HG02981 (cell line): ENCODE data around the gene SNX9.
A peak's percentile ranks its signal among the peaks of the same experiment; 100 is the strongest.

Experiments used
- ATAC-seq: cut with Tn5 transposase; IDR thresholded peaks from one replicate; pipeline ENCODE4 v1.9.1; 2021; ENCODE audit warnings: mild to moderate bottlenecking, moderate library complexity; ENCODE audit not compliant: unreplicated experiment

SNX9 gene

GRCh38 chr6:157974967-157975366, 151.9 kb downstream of the SNX9 start:
- no peak for ATAC-seq

- no peak for ATAC-seq
Measured at GRCh38 chr6:157975456-157975855, 152.4 kb downstream of the SNX9 start.

GRCh38 chr6:157976345-157977175, 153.5 kb downstream of the SNX9 start:
- no peak for ATAC-seq

DNA sequence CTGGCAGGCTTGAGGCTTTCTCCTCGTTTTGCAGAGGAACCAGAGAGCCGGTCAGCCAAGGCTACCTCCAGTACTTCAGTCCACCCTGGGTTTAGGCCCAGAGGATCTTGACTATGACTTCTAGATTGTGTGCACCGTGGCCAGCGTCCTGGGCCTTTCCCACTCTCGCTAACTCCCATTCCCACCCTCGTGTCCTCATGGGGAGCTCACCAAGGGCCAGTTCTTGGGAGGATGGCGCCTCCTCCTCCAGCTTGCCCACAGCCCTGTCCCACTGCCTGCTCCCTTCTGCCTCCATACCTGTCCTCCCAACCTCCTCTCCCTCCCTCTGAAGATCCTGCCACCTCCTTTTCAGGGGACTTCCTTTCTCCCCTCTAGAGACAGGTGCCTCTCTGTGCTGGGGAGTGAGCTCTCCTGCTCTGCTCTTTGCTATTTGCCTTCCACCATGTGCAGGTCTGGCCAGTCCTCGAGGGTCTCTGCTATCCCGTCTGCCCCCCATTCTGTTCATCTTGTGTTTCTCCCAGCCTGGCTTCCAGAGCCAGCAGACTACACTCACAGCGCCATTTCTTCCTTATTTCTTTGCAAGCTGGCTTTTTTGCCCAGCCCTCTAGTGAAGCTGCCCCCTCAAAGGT, 154.2 kb downstream of the SNX9 start:
- no peak for ATAC-seq

- ATAC-seq: no peak
Measured at GRCh38 chr6:157978021-157978783, 155.2 kb downstream of the SNX9 start.

DNA sequence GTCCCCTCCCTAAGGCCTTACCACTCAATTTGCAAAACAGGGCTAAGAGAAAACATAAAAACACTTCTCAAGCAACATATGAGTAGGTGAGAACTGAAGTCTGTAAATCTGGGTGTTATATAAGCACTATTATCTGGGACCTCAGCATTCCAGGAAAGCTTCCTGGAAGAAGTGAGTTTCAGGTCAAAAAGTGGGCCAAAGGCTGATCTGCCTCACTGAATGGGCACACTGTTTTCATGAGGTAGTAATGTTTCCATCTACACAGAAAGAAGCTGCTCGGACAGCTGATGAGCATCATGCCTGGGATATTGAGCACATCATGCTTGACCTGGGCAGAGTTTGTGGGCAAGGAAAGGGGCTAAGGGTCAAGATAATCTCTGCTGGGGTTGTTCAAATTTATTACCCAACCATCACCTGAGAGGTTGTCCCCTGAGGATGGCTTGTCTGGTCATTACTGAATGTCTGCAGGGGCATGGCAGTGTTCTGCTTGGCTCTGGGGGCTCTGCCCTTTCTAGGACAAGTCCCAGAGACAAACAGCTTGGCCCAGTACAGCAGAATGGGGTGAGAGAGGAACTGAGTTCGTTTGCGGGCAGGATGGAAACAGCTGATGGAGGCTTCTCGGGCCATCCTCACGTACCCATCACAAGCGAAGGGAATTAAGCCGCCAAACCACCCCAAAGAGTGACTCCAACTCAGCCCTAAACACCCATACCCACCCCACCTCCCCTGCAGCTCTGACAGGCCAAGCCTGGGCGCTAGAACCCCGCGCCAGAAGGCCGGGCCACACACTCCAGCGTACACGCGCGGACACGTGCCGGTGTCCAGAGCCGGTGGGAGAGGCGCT, 157.5 kb downstream of the SNX9 start:
- ATAC-seq: peak; percentile 4

- ATAC-seq: peak; percentile 14
Measured at GRCh38 chr6:157981132-157981394, 158.0 kb downstream of the SNX9 start.

- peak; percentile 76 for ATAC-seq
Measured at GRCh38 chr6:157981395-157982101, 158.5 kb downstream of the SNX9 start, which contains the start of gene SYNJ2. Gene SYNJ2 (plus strand): TSS chr6:157981863. CDS start chr6:157981962, 99 bp downstream.

- ATAC-seq: peak; percentile 28
Measured at GRCh38 chr6:157982102-157982562, 159.1 kb downstream of the SNX9 start.

GRCh38 chr6:157982563-157983405, 159.7 kb downstream of the SNX9 start:
- no peak for ATAC-seq

- ATAC-seq: no peak
Measured at GRCh38 chr6:157983406-157984119, 160.5 kb downstream of the SNX9 start.

GRCh38 chr6:157984128-157984527, 161.1 kb downstream of the SNX9 start:
- ATAC-seq: no peak

DNA sequence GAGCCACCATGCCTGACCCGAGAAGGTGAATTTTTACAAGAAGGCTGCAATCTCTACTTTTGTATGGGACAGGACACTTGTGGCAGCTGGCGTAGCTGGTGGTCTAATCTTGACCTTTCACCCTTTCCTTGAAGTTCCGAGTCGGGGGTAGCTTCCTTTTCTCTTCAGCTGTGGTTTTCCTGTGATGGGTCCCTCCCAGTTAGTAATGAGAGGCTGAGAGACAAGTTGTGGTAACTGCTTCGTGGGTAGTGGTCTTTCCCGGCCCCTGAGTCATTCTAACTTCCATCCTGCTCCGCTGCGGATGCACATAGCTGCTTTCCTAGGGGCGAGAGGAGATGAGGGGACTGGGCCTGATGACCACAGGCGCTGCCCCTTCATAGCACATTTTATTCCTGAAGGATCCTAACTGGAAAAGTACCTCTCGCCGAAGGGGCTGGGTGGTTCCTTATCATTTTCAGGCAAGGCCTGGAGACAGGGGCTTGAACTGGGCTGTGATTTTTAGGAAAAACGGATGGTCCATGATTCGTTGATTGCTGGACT, 161.7 kb downstream of the SNX9 start:
- ATAC-seq: no peak

GRCh38 chr6:157985378-157986155, 162.5 kb downstream of the SNX9 start:
- ATAC-seq: no peak

- no peak for ATAC-seq
Measured at GRCh38 chr6:157987788-157988699, 165.0 kb downstream of the SNX9 start.

DNA sequence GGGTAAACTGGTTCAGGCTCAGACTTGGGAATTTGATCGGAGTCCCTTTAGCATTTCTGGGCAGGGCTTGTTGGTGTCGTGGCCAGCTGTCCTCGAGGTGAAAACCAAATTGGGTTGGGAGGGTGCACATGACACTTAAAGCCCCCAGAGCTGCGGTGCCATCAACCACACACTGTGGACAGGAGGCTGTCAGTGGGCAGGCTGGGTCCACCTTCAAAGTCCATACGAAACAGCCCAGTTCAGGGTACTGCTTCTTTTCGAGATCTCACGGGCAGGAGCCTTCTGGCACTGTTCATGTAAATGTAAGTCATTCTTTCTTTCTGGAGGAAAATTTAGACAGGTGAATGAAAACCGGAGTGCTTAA, 165.6 kb downstream of the SNX9 start:
- ATAC-seq: no peak
